ENCODE measurements around the gene SNCB. TPM values are rescaled to one million over a fixed set of nuclear protein-coding genes. Genes with fewer than 3 reads are reported as not detected.

Gene SNCB
- total and polyA plus RNA-seq, 8 donors, result 0.21 to 0.68 (median 0.42) TPM; not detected in 2

GRCh38 chr5:176676361-176676824 is 46.1 kb upstream of the SNCB start:
- intact Hi-C loops (cut with DNase I), result no loop called here
- Histone ChIP-seq H3K9me3 (no peaks in the 10 kb centered on the region), H3K4me1 (no peaks in the 10 kb centered on the region), H3K27ac (no peak overlapping the region), H3K36me3 (no peaks in the 10 kb centered on the region), H3K4me3 (no peak overlapping the region), H3K27me3 (peaks cover 24 to 63% of the 10 kb centered on the region in 2 donors)
- TF ChIP-seq CTCF (IDR thresholded peaks at IDR 0.05), result no peak
- ATAC-seq (no peak), DNase-seq (no peak)

GRCh38 chr5:176675676-176676360 is 45.5 kb upstream of the SNCB start:
- no peak for TF ChIP-seq CTCF (IDR thresholded peaks at IDR 0.05)
- ATAC-seq (no peak), DNase-seq (no peak)
- peaks cover 20 to 63% of the 10 kb centered on the region in 2 donors for H3K27me3 ChIP-seq
- no peak overlapping the region for H3K27ac ChIP-seq
- no peaks in the 10 kb centered on the region for H3K4me1 ChIP-seq
- intact Hi-C loops (cut with DNase I), result no loop called here
- no peak overlapping the region for H3K4me3 ChIP-seq
- no peaks in the 10 kb centered on the region for H3K9me3 ChIP-seq
- H3K36me3 ChIP-seq, result no peaks in the 10 kb centered on the region

- H3K27me3 ChIP-seq, result peaks cover 9 to 63% of the 10 kb centered on the region in 2 donors
- no peak overlapping the region for H3K27ac ChIP-seq
- no peak for ATAC-seq
- H3K4me1 ChIP-seq, result no peaks in the 10 kb centered on the region
- no peaks in the 10 kb centered on the region for H3K9me3 ChIP-seq
- no peak for TF ChIP-seq CTCF (IDR thresholded peaks at IDR 0.05)
- intact Hi-C loops (cut with DNase I), result no loop called here
- no peaks in the 10 kb centered on the region for H3K36me3 ChIP-seq
- no peak for DNase-seq
- no peak overlapping the region for H3K4me3 ChIP-seq
Measured at GRCh38 chr5:176674799-176675198, 44.5 kb upstream of the SNCB start.

- Histone ChIP-seq H3K27ac (no peak overlapping the region), H3K4me3 (no peak overlapping the region), H3K4me1 (no peaks in the 10 kb centered on the region), H3K27me3 (peaks cover under 1 to 61% of the 10 kb centered on the region in 2 donors), H3K9me3 (no peaks in the 10 kb centered on the region), H3K36me3 (no peaks in the 10 kb centered on the region)
- TF ChIP-seq CTCF (IDR thresholded peaks at IDR 0.05), result no peak
- ATAC-seq (no peak), DNase-seq (no peak)
- intact Hi-C loops (cut with DNase I), result no loop called here
Measured at GRCh38 chr5:176673651-176674583, 43.6 kb upstream of the SNCB start.

Data from left lung (tissue), 10 donors.